IMR-90 (cell line): ENCODE measurements around the gene RPS5. TPM values are rescaled to one million over a fixed set of nuclear protein-coding genes. Genes with fewer than 3 reads are reported as not detected.

Experiments used
- ATAC-seq: fragments of 200-7000 bp; cut with Tn5 transposase; 2 replicates; pipeline ENCODE4 v1.9.1; 2020; ENCODE audit warnings: low read depth, mild to moderate bottlenecking, moderate library complexity
- BruUV-seq: library from RNA; stranded (reverse); fragments of 400-500 nt; replicated peaks from 2 replicates; lab custom pipeline; 2021; lab: Mats Ljungman, UMichigan
- CTCF ChIA-PET: fragments of 300-600 bp; formaldehyde crosslinking; extraction: SDS; loops from one replicate; lab custom pipeline; 2021; ENCODE audit warnings: antibody characterized with exemption; lab: Yijun Ruan, JAX
- POLR2A ChIA-PET: fragments of 300-600 bp; sonication (Branson Sonifier 250); formaldehyde crosslinking; loops from one replicate; lab custom pipeline; 2022; ENCODE audit warnings: antibody characterized with exemption; ENCODE audit not compliant: unreplicated experiment; lab: Charles Lee
- DNase-seq: peaks from one replicate; pipeline ENCODE4 v3.0.0; 2013
- H2AFZ ChIP-seq: replicated peaks from 2 replicates; pipeline ENCODE3; 2013; ENCODE audit warnings: low read length, mild to moderate bottlenecking; ENCODE audit not compliant: poor library complexity
- H2AK5ac ChIP-seq: 2 replicates; pipeline ENCODE4 v1.6.1; 2013; ENCODE audit warnings: low read depth, low read length, inconsistent platforms
- H2AK9ac ChIP-seq: replicated peaks from 2 replicates; pipeline ENCODE3; 2013; ENCODE audit warnings: mild to moderate bottlenecking, low read depth, low read length, moderate library complexity; ENCODE audit not compliant: poor library complexity
- H2BK120ac ChIP-seq: 2 replicates; pipeline ENCODE4 v1.6.1; 2013; ENCODE audit warnings: low read depth, low read length, inconsistent platforms
- H2BK15ac ChIP-seq: 3 replicates; pipeline ENCODE4 v1.6.1; 2013; ENCODE audit warnings: low read depth, low read length, inconsistent platforms
- H2BK20ac ChIP-seq: 2 replicates; pipeline ENCODE4 v1.6.1; 2013; ENCODE audit warnings: low read depth, mild to moderate bottlenecking, inconsistent platforms, low read length, moderate library complexity
- H2BK5ac ChIP-seq: 2 replicates; pipeline ENCODE4 v1.6.1; 2013; ENCODE audit warnings: mild to moderate bottlenecking, low read depth, low read length, inconsistent platforms; ENCODE audit not compliant: poor library complexity, severe bottlenecking
- H3K14ac ChIP-seq: replicated peaks from 2 replicates; pipeline ENCODE4 v1.6.1; 2013; ENCODE audit warnings: low read depth, low read length, inconsistent platforms
- H3K18ac ChIP-seq: 2 replicates; pipeline ENCODE4 v1.6.1; 2013; ENCODE audit warnings: low read depth, low read length, control low read depth
- H3K23ac ChIP-seq: 2 replicates; pipeline ENCODE4 v1.6.1; 2013; ENCODE audit warnings: low read depth, low read length, inconsistent platforms
- H3K27ac ChIP-seq: 2 replicates; pipeline ENCODE4 v1.5.1; 2013; ENCODE audit warnings: mild to moderate bottlenecking, control low read depth, low read length; ENCODE audit not compliant: insufficient read depth
- H3K27me3 ChIP-seq: 2 replicates; pipeline ENCODE4 v1.6.1; 2013; ENCODE audit warnings: low read length; ENCODE audit not compliant: control insufficient read depth, insufficient read depth
- H3K36me3 ChIP-seq: 2 replicates; pipeline ENCODE4 v1.6.1; 2013; ENCODE audit warnings: low read length, mixed read lengths; ENCODE audit not compliant: control insufficient read depth, insufficient read depth
- H3K4ac ChIP-seq: 2 replicates; pipeline ENCODE4 v1.6.1; 2013; ENCODE audit warnings: low read depth, low read length, inconsistent platforms
- H3K4me1 ChIP-seq: 2 replicates; pipeline ENCODE4 v1.6.1; 2013; ENCODE audit warnings: low read length, mixed read lengths; ENCODE audit not compliant: control insufficient read depth, insufficient read depth
- H3K4me2 ChIP-seq: 2 replicates; pipeline ENCODE4 v1.6.1; 2013; ENCODE audit warnings: low read depth, mild to moderate bottlenecking, control low read depth, low read length, moderate library complexity
- H3K4me3 ChIP-seq: 2 replicates; pipeline ENCODE4 v1.5.1; 2013; ENCODE audit warnings: low read depth, mild to moderate bottlenecking, control low read depth, low read length, moderate library complexity; ENCODE audit not compliant: insufficient read depth
- H3K56ac ChIP-seq: 2 replicates; pipeline ENCODE4 v1.6.1; 2013; ENCODE audit warnings: low read length, inconsistent platforms; ENCODE audit not compliant: insufficient read depth; ENCODE audit errors: extremely low read depth
- H3K79me1 ChIP-seq, 2 experiments: 2 replicates each; pipeline ENCODE4 v1.6.1; 2013; ENCODE audit warnings: low read length in 2 of 2, inconsistent platforms in 1 of 2, low read depth in 1 of 2
- H3K9ac ChIP-seq: 2 replicates; pipeline ENCODE4 v1.6.1; 2013; ENCODE audit warnings: low read depth, low read length, control low read depth
- H3K9me1 ChIP-seq: 2 replicates; pipeline ENCODE4 v1.6.1; 2013; ENCODE audit warnings: low read length, inconsistent platforms; ENCODE audit not compliant: insufficient read depth
- H3K9me3 ChIP-seq: 2 replicates; pipeline ENCODE4 v1.6.1; 2013; ENCODE audit warnings: low read length; ENCODE audit not compliant: control insufficient read depth, insufficient read depth
- H4K20me1 ChIP-seq: 2 replicates; pipeline ENCODE4 v1.6.1; 2013; ENCODE audit warnings: low read length, inconsistent platforms; ENCODE audit not compliant: insufficient read depth
- H4K5ac ChIP-seq: 2 replicates; pipeline ENCODE4 v1.6.1; 2013; ENCODE audit warnings: mild to moderate bottlenecking, low read depth, low read length, control low read depth
- H4K8ac ChIP-seq, 2 experiments: 2 replicates each; pipeline ENCODE4 v1.6.1; 2013; ENCODE audit warnings: low read depth in 2 of 2, low read length in 2 of 2, control low read depth in 1 of 2, inconsistent platforms in 1 of 2
- H4K91ac ChIP-seq: 2 replicates; pipeline ENCODE4 v1.6.1; 2013; ENCODE audit warnings: low read depth, low read length, inconsistent platforms; ENCODE audit not compliant: insufficient read depth
- FOS ChIP-seq: fragments of 150-350 bp; IDR thresholded peaks from 2 replicates; pipeline ENCODE4 v1.6.1; 2016; ENCODE audit warnings: low read depth, low read length
- MXI1 ChIP-seq: IDR thresholded peaks from 2 replicates; pipeline ENCODE4 v1.6.1; 2012; ENCODE audit warnings: low read depth, mild to moderate bottlenecking, low read length, moderate library complexity, borderline replicate concordance
- WGBS, 2 experiments: methylation state at CpG; one replicate each; pipeline versions ENCODE4 v1.1.5 to v1.1.7; 2013; ENCODE audit warnings: missing lambda C conversion rate in 2 of 2; ENCODE audit not compliant: insufficient read length in 1 of 2; ENCODE audit errors: extremely low coverage in 2 of 2; 5-methylcytosine and 5-hydroxymethylcytosine counted together
- dilution Hi-C: fragments of 300-500 bp; cut with HindIII; formaldehyde crosslinking; loops from one replicate; pipeline ENCODE4 v1.14.3; 2018; ENCODE audit warnings: low sequenced_read_pairs; ENCODE audit not compliant: unreplicated experiment
- in situ Hi-C: fragments of 300-500 bp; cut with MboI; formaldehyde crosslinking; loops from 3 replicates; pipeline ENCODE4 v1.14.3; 2019; ENCODE audit warnings: low sequenced_read_pairs, inconsistent platforms, mixed read lengths
- intact Hi-C: fragments of 100-400 bp; cut with micrococcal nuclease; formaldehyde crosslinking; loops from 2 replicates; pipeline ENCODE4 v1.10.0; 2022
- polyA plus RNA-seq, 3 experiments: library from polyadenylated mRNA; depleted of rRNA; stranded (reverse); fragments of >200 nt; gene quantifications; 2 replicates each; pipeline ENCODE4 v1.2.3, GENCODE V29; 2012; ENCODE audit warnings: low replicate concordance in 1 of 3
- total RNA-seq: library from RNA; depleted of rRNA; stranded (reverse); fragments of >200 nt; gene quantifications from 2 replicates; pipeline ENCODE4 v1.2.3, GENCODE V29; 2012

The RPS5 gene
- total and polyA plus RNA-seq, 2 of the 4 experiments (the other 2 are of a cell fraction): 3,265 to 5,858 TPM

DNA sequence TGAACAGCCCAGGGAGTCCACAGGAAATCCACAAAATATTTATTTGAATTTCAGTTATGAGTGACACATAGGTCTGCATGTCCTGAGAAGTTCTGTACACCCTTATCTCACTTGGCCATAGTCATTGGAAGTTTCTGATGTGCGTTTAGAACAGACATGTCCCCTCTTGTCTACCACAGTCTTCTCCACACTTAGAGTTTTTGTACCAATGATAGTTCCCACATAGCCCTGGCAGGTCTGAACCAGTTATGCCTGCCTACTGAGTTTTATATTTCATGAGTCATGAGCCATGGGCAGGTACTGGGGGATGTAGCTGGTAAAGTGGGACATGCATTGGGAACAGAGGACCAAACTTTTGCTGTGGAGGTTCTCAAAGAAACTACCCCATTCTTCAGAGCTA lies 41.5 kb downstream of the RPS5 start:
- in situ Hi-C loops (no loop called here), dilution Hi-C loops (no loop called here), intact Hi-C loops (no loop called here)
- H3K36me3 ChIP-seq: peaks cover 26% of the 10 kb centered on the region
- WGBS, 2 experiments: no CpG with 5 or more reads among the region's 1 CpG
- no peak overlapping the region for H3K4me2 ChIP-seq
- no peak overlapping the region for H3K18ac ChIP-seq
- H3K56ac ChIP-seq: no peak overlapping the region
- no peak overlapping the region for H4K5ac ChIP-seq
- DNase-seq (no peak), ATAC-seq (no peak)
- no peak overlapping the region for H2AK9ac ChIP-seq
- H3K9ac ChIP-seq: no peak overlapping the region
- no peak overlapping the region for H3K27ac ChIP-seq
- H4K8ac ChIP-seq: no peak overlapping the region
- no peaks in the 10 kb centered on the region for H4K20me1 ChIP-seq
- no peak overlapping the region for H2AFZ ChIP-seq
- H3K4me1 ChIP-seq: no peaks in the 10 kb centered on the region
- no peak overlapping the region for H2BK15ac ChIP-seq
- H2BK20ac ChIP-seq: no peak overlapping the region
- no peak overlapping the region for H4K91ac ChIP-seq
- peaks cover 70% of the 10 kb centered on the region for H3K9me3 ChIP-seq
- no peak overlapping the region for H2AK5ac ChIP-seq
- no peaks in the 10 kb centered on the region for H3K9me1 ChIP-seq
- H3K79me1 ChIP-seq: no peaks in the 10 kb centered on the region; a peak in 1 of 4 replicates
- TF ChIP-seq FOS (no peak), MXI1 (no peak)
- H3K4me3 ChIP-seq: no peak overlapping the region
- no peak overlapping the region for H3K4ac ChIP-seq
- POLR2A ChIA-PET: no interaction called here
- H3K27me3 ChIP-seq: no peaks in the 10 kb centered on the region
- no peak overlapping the region for H3K14ac ChIP-seq
- no TSS peak for BruUV-seq
- H3K23ac ChIP-seq: no peak overlapping the region
- H2BK120ac ChIP-seq: no peak overlapping the region
- no peak overlapping the region for H2BK5ac ChIP-seq
- CTCF ChIA-PET: no interaction called here
